Kidney (tissue), 14 donors: Measurements from ENCODE around the gene RALGDS. TPM values are rescaled to one million over a fixed set of nuclear protein-coding genes. Genes with fewer than 3 reads are reported as not detected.

Experiments
- DNase-seq, 5 donors: peaks; one replicate each; pipeline ENCODE4 v3.0.0-alpha.2; 2013 to 2020
- FAIRE-seq: peaks from 2 replicates; lab custom pipeline; 2012; peaks lifted over from hg19 to GRCh38; lab: Jason Lieb, UNC
- H3K27ac ChIP-seq, 2 donors: one replicate each; pipeline ENCODE4 v1.7.0; 2013; ENCODE audit warnings: low read depth in 2 of 2, low read length in 2 of 2, inconsistent platforms in 1 of 2
- H3K27me3 ChIP-seq: one replicate; pipeline ENCODE4 v1.7.1; 2013; ENCODE audit warnings: low read length, inconsistent platforms; ENCODE audit not compliant: control insufficient read depth, insufficient read depth
- H3K36me3 ChIP-seq, 3 donors: one replicate each; pipeline versions ENCODE4 v1.7.0 to v1.7.1; 2013; ENCODE audit warnings: low read length in 3 of 3, control low read depth in 1 of 3, inconsistent platforms in 1 of 3; ENCODE audit not compliant: insufficient read depth in 3 of 3, control insufficient read depth in 2 of 3
- H3K4me1 ChIP-seq, 3 donors: one replicate each; pipeline versions ENCODE4 v1.7.0 to v1.7.1; 2013; ENCODE audit warnings: low read length in 3 of 3, inconsistent platforms in 1 of 3, low read depth in 1 of 3; ENCODE audit not compliant: control insufficient read depth in 2 of 3, insufficient read depth in 2 of 3
- H3K4me3 ChIP-seq, 3 donors: one replicate each; pipeline versions ENCODE4 v1.7.0 to v1.8.1; 2013; ENCODE audit warnings: low read length in 3 of 3, control low read depth in 1 of 3, inconsistent platforms in 1 of 3
- H3K9ac ChIP-seq, 3 donors: one replicate each; pipeline versions ENCODE4 v1.7.0 to v1.7.1; 2013; ENCODE audit warnings: low read length in 3 of 3, control low read depth in 1 of 3, inconsistent platforms in 1 of 3
- H3K9me3 ChIP-seq, 3 donors: one replicate each; pipeline versions ENCODE4 v1.7.0 to v1.7.1; 2013; ENCODE audit warnings: low read length in 3 of 3, control low read depth in 1 of 3, inconsistent platforms in 1 of 3; ENCODE audit not compliant: control insufficient read depth in 2 of 3, insufficient read depth in 1 of 3
- CTCF ChIP-seq: IDR thresholded peaks from 3 replicates; pipeline ENCODE4 v1.5.1; 2012; ENCODE audit warnings: mild to moderate bottlenecking, moderate library complexity, borderline replicate concordance; ENCODE audit not compliant: insufficient read depth; ENCODE audit errors: extremely low read depth
- intact Hi-C: fragments of 100-400 bp; cut with DNase I; formaldehyde crosslinking; loops from one replicate; pipeline ENCODE4 v1.11.1; 2022
- polyA plus RNA-seq: library from polyadenylated mRNA; stranded (reverse); fragments of 350-450 nt; fragmentation: Illumina TruSeq; extraction: RNeasy Lipid Tissue Mini Kit (QIAGEN cat#74804); gene quantifications from one replicate; pipeline ENCODE4 v1.2.3, GENCODE V29; 2014; ENCODE audit warnings: low read depth, low replicate concordance; ENCODE audit not compliant: insufficient read depth
- total RNA-seq: library from RNA; stranded (reverse); fragmentation: NEBNext Ultra II Directional; extraction: Animal tissue kit (Norgen Biotek cat#: 25700); gene quantifications from one replicate; pipeline ENCODE4 v1.2.1, GENCODE V29; 2021
- donor health status: control.
- donor health status: control.
- donor health status: control.
- donor health status: control.
- donor health status: control.
- donor health status: DM: yes; HTN: yes; CAD: no.
- donor health status: Normal renal cell carcinoma (clear cell type).

RALGDS gene
- total and polyA plus RNA-seq, 2 donors from 2014 or later = 13.0 to 43.3 TPM

DNA sequence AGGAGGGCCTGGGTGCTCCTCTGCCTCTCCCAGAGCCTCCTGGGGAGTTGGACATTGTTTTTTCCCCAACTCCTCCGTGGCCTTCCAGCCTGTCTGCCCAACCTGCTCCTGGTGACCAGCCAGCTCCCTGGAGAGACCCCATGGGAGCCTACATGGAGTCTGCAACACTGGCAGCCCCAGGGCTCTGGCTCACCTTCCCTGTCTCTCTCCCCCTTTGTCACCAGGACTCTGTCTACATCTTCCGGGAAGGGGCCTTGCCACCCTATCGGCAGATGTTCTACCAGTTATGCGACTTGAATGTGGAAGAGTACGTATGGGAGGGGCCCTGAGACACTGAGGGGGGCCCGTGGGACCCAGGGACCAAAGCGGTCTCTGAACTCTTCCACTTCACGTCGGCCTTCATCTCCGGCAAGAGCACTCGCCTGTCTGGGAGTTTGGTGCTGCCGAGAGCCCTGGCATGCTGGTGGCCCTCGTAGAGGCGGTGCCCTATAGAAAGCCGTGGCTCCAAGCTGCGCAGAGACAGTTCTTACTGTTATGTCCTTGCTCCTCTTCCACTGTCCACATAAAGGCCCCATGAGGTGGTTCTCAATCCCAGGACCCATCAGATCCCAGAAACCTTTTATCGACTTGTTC, 65.1 kb downstream of the RALGDS start:
- H3K4me3 ChIP-seq = no peak overlapping the region
- peaks cover 0 to 41% (median 21%) of the 10 kb centered on the region in 3 donors for H3K36me3 ChIP-seq
- H3K9me3 ChIP-seq = no peaks in the 10 kb centered on the region
- no peak for TF ChIP-seq CTCF
- FAIRE-seq = no peak
- no peaks in the 10 kb centered on the region for H3K4me1 ChIP-seq
- peak in 1 of 5 donors; percentile 37 for DNase-seq
- no peaks in the 10 kb centered on the region for H3K27me3 ChIP-seq
- intact Hi-C loops = no loop called here
- no peak overlapping the region for H3K9ac ChIP-seq
- no peak overlapping the region for H3K27ac ChIP-seq

DNA sequence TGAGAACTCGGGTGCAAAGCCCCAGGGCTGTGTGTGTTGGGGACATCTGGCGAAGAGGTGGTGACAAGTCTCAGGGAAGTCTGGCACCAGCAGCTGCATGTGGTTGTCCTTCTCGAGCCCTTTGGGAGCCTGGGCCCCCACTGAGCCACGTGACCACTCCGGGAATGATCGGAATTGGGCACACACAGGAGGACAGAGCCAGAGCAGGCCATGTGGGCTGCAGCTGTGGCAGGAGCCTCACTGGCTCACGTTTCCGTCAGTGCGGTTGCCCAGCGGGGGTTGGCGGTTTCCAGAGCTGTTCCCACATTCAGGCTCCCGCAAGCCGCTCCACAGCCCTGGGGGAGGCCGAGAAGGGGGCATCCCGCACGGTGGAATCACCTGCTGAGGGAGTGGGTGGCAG, 66.1 kb downstream of the RALGDS start:
- no peak overlapping the region for H3K27ac ChIP-seq
- TF ChIP-seq CTCF = no peak
- H3K27me3 ChIP-seq = no peaks in the 10 kb centered on the region
- DNase-seq (peak in 1 of 5 donors; percentile 73), FAIRE-seq (no peak)
- H3K9me3 ChIP-seq = no peaks in the 10 kb centered on the region
- H3K9ac ChIP-seq = no peak overlapping the region
- intact Hi-C loops = no loop called here
- H3K4me1 ChIP-seq = no peaks in the 10 kb centered on the region
- no peak overlapping the region for H3K4me3 ChIP-seq
- H3K36me3 ChIP-seq = peaks cover 0 to 41% (median 25%) of the 10 kb centered on the region in 3 donors

- peak in 1 of 5 donors; percentile 52 for DNase-seq
- intact Hi-C loops = no loop called here
- no peaks in the 10 kb centered on the region for H3K9me3 ChIP-seq
- no peak for TF ChIP-seq CTCF
- no peaks in the 10 kb centered on the region for H3K27me3 ChIP-seq
- no peak overlapping the region for H3K27ac ChIP-seq
- peaks cover 0 to 41% (median 27%) of the 10 kb centered on the region in 3 donors for H3K36me3 ChIP-seq
- H3K9ac ChIP-seq = no peak overlapping the region
- no peaks in the 10 kb centered on the region for H3K4me1 ChIP-seq
- FAIRE-seq = no peak
- no peak overlapping the region for H3K4me3 ChIP-seq
Measured at GRCh38 chr9:133054194-133054890, 66.7 kb downstream of the RALGDS start.
